GM12878 (cell line): ENCODE measurements around the gene NKX2-2. TPM values are rescaled to one million over a fixed set of nuclear protein-coding genes. Genes with fewer than 3 reads are reported as not detected.

ENCODE experiments used
- ATAC-seq: fragments of 200-7000 bp; cut with Tn5 transposase; 3 replicates; pipeline ENCODE4 v1.9.1; 2020; ENCODE audit warnings: mild to moderate bottlenecking, moderate library complexity
- BruUV-seq: library from RNA; stranded (reverse); fragments of 400-500 nt; replicated peaks from 2 replicates; lab custom pipeline; 2021; lab: Mats Ljungman, UMichigan
- CTCF ChIA-PET: fragments of 300-600 bp; sonication (Branson Sonifier 250); formaldehyde crosslinking; extraction: SDS; loops from one replicate; lab custom pipeline; 2021; ENCODE audit warnings: inconsistent platforms; lab: Yijun Ruan, JAX
- POLR2A ChIA-PET: fragments of 350-600 bp; formaldehyde crosslinking; extraction: SDS; loops from one replicate; lab custom pipeline; 2021; ENCODE audit warnings: inconsistent platforms; lab: Charles Lee
- RAD21 ChIA-PET: fragments of 300-600 bp; sonication (Branson Sonifier 250); formaldehyde crosslinking; loops from one replicate; lab custom pipeline; 2023; ENCODE audit warnings: antibody characterized with exemption; ENCODE audit not compliant: unreplicated experiment; lab: Charles Lee
- SMC1A ChIA-PET: fragments of 300-600 bp; sonication (Branson Sonifier 250); formaldehyde crosslinking; loops from one replicate; lab custom pipeline; 2023; ENCODE audit not compliant: unreplicated experiment, uncharacterized antibody; lab: Charles Lee
- DNase-seq: peaks from one replicate; pipeline ENCODE4 v3.0.0-alpha.2; 2011; ENCODE audit warnings: low read depth, low spot score
- FAIRE-seq: peaks from 3 replicates; lab custom pipeline; 2011; peaks lifted over from hg19 to GRCh38; lab: Jason Lieb, UNC
- H2AFZ ChIP-seq: 2 replicates; pipeline ENCODE4 v1.6.0; 2011; ENCODE audit warnings: low read depth, low read length, control low read depth; ENCODE audit not compliant: control insufficient read depth
- H3K27ac ChIP-seq: 2 replicates; pipeline ENCODE4 v1.5.1; 2011; ENCODE audit warnings: control low read depth; ENCODE audit not compliant: control insufficient read depth, insufficient read depth
- H3K27me3 ChIP-seq, 2 experiments: replicated peaks in 1 of 2; 2 replicates each; pipeline versions ENCODE4 v1.6.0 to v1.6.1; 2011; ENCODE audit warnings: low read length in 1 of 2; ENCODE audit not compliant: control insufficient read depth in 2 of 2, insufficient read depth in 2 of 2
- H3K36me3 ChIP-seq, 2 experiments: 2 replicates each; pipeline ENCODE4 v1.5.1; 2011; ENCODE audit warnings: low read length in 1 of 2; ENCODE audit not compliant: control insufficient read depth in 2 of 2, insufficient read depth in 2 of 2
- H3K4me1 ChIP-seq: 2 replicates; pipeline ENCODE4 v1.6.1; 2011; ENCODE audit warnings: mild to moderate bottlenecking, low read length, moderate library complexity, mixed read lengths; ENCODE audit not compliant: control insufficient read depth, insufficient read depth
- H3K4me2 ChIP-seq: 2 replicates; pipeline ENCODE4 v1.6.0; 2011; ENCODE audit warnings: control low read depth; ENCODE audit not compliant: control insufficient read depth, insufficient read depth
- H3K4me3 ChIP-seq: fragments of 200-600 bp; sonication (generic); 2 replicates; pipeline ENCODE4 v1.5.1; 2016
- H3K79me2 ChIP-seq: 2 replicates; pipeline ENCODE4 v1.6.0; 2011; ENCODE audit warnings: low read length; ENCODE audit not compliant: control insufficient read depth, insufficient read depth
- H3K9ac ChIP-seq: 2 replicates; pipeline ENCODE4 v1.8.0; 2011; ENCODE audit warnings: low read length, control low read depth, mixed read lengths; ENCODE audit not compliant: control insufficient read depth, insufficient read depth
- H3K9me3 ChIP-seq: replicated peaks from 3 replicates; pipeline ENCODE4 v1.5.1; 2011; ENCODE audit warnings: mild to moderate bottlenecking, low read length; ENCODE audit not compliant: control insufficient read depth, insufficient read depth
- H4K20me1 ChIP-seq: 2 replicates; pipeline ENCODE4 v1.6.0; 2011; ENCODE audit not compliant: control insufficient read depth, insufficient read depth
- BRCA1 ChIP-seq: IDR thresholded peaks from 2 replicates; pipeline ENCODE4 v1.6.1; 2011; ENCODE audit warnings: low read depth, low read length, improper control_type of control experiment
- CREB1 ChIP-seq: IDR thresholded peaks from 2 replicates; pipeline ENCODE4 v1.6.1; 2012; ENCODE audit warnings: low read depth, mild to moderate bottlenecking, inconsistent platforms
- GABPA ChIP-seq: IDR thresholded peaks from 2 replicates; pipeline ENCODE4 v1.6.1; 2014; ENCODE audit warnings: antibody characterized with exemption, low read depth, mild to moderate bottlenecking, inconsistent platforms
- HCFC1 ChIP-seq: fragments of 150-350 bp; IDR thresholded peaks from 2 replicates; pipeline ENCODE4 v1.6.1; 2014; ENCODE audit warnings: low read length
- IKZF2 ChIP-seq, 2 experiments: fragments of 450-650 bp; IDR thresholded peaks; 2 replicates each; pipeline ENCODE4 v1.6.1; 2017; ENCODE audit warnings: mild to moderate bottlenecking in 2 of 2, moderate library complexity in 2 of 2
- KLF5 ChIP-seq: fragments of 450-650 bp; IDR thresholded peaks from 2 replicates; pipeline ENCODE4 v1.6.1; 2014; ENCODE audit warnings: mild to moderate bottlenecking; ENCODE audit not compliant: partially characterized antibody
- NRF1 ChIP-seq: conservative IDR thresholded peaks from 2 replicates; pipeline ENCODE4 v1.6.1; 2011; ENCODE audit warnings: mild to moderate bottlenecking, low read depth, low read length, improper control_type of control experiment
- PBX3 ChIP-seq: IDR thresholded peaks from 2 replicates; pipeline ENCODE4 v1.6.1; 2011; ENCODE audit warnings: mild to moderate bottlenecking, low read depth, low read length, moderate library complexity; ENCODE audit not compliant: insufficient replicate concordance
- RAD21 ChIP-seq: IDR thresholded peaks from 2 replicates; pipeline ENCODE4 v1.6.1; 2011; ENCODE audit warnings: mild to moderate bottlenecking, low read depth, low read length, moderate library complexity; ENCODE audit not compliant: insufficient read depth
- RFX5 ChIP-seq: IDR thresholded peaks from 2 replicates; pipeline ENCODE4 v1.6.1; 2011; ENCODE audit warnings: low read depth, low read length, improper control_type of control experiment
- SKIL ChIP-seq: fragments of 450-650 bp; IDR thresholded peaks from 2 replicates; pipeline ENCODE4 v1.6.1; 2017; ENCODE audit warnings: mild to moderate bottlenecking, low read depth, inconsistent platforms; ENCODE audit not compliant: poor library complexity, severe bottlenecking
- SP1 ChIP-seq: IDR thresholded peaks from one replicate; pipeline ENCODE4 v1.6.1; 2011; ENCODE audit warnings: low read depth, low read length
- SREBF1 ChIP-seq: IDR thresholded peaks from 2 replicates; pipeline ENCODE4 v1.6.1; 2012; ENCODE audit warnings: mild to moderate bottlenecking, low read length
- WGBS: methylation state at CpG from one replicate; pipeline ENCODE4 v1.1.6; 2016; ENCODE audit warnings: low lambda C conversion rate; ENCODE audit not compliant: insufficient replicate concordance, insufficient coverage; ENCODE audit errors: missing lambda C conversion rate; 5-methylcytosine and 5-hydroxymethylcytosine counted together
- in situ Hi-C: fragments of 300-500 bp; cut with MboI; formaldehyde crosslinking; loops from 9 replicates; pipeline ENCODE4 v1.14.3; 2018; ENCODE audit warnings: mixed read lengths
- intact Hi-C: fragments of 100-400 bp; cut with micrococcal nuclease; formaldehyde crosslinking; loops from one replicate; pipeline ENCODE4 v1.14.2; 2022; ENCODE audit not compliant: unreplicated experiment
- polyA plus RNA-seq, 11 experiments: library from polyadenylated mRNA; depleted of rRNA in 4 of 11; unstranded in 6 of 11; stranded (reverse) in 5 of 11; fragments of >200 nt; fragmentation: Nextera tagmentation in 4 of 11; fragmentation: Illumina TruSeq in 1 of 11; extraction: Ambion mirVana in 4 of 11; extraction: Trizol in 1 of 11; gene quantifications; 1 replicate in 1 of 11; 2 replicates in 10 of 11; pipeline versions ENCODE4 v1.2.1 to v1.2.3, GENCODE V29; 2011 to 2016; ENCODE audit warnings: inconsistent platforms in 2 of 11, missing spikeins in 2 of 11, low read depth in 1 of 11
- total RNA-seq, 4 experiments: library from RNA; depleted of rRNA in 3 of 4; stranded (reverse); fragments of >200 nt in 3 of 4; fragmentation: Illumina TruSeq in 1 of 4; extraction: Trizol in 1 of 4; gene quantifications; 2 replicates each; pipeline versions ENCODE4 v1.2.1 to v1.2.3, GENCODE V29; 2013 to 2021
- TF ChIP-seq, protein P1 (sequence below): fragments of 450-650 bp; IDR thresholded peaks from 2 replicates; pipeline ENCODE4 v1.6.1; 2017; ENCODE audit warnings: mild to moderate bottlenecking, moderate library complexity
- TF ChIP-seq, protein P2 (sequence below): fragments of 450-650 bp; IDR thresholded peaks from 2 replicates; pipeline ENCODE4 v1.6.1; 2014; ENCODE audit warnings: mild to moderate bottlenecking

Gene NKX2-2
- total and polyA plus RNA-seq, 10 of the 15 experiments (the other 5 are each of a cell fraction or from before 2014, with no cell fraction given): not detected

DNA sequence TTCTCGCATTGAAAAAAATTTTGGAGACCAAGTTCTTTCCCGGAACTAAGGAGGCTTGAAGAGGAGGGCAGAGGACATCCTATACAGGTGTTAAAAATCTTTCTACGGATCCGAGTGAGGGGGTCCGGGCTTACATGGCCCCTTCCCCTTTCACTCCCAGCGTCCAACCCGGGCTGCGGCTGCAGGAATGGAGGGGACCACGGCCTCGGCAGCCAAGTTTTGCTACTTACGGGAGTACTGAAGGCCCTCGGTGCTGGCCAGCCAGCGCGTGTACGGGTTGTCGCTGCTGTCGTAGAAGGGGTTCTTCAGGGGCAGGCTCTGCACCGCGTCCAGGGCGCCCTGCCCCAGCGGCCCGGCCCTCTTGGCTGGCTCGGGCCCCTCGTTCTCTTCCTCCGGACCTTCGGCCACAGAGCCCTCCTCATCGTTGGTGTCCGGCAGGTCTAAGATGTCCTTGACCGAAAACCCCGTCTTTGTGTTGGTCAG lies 642 bp downstream of the NKX2-2 start (continued):
- no peak for TF ChIP-seq PBX3
- no peak for TF ChIP-seq SREBF1
- TF ChIP-seq GABPA: no peak
- TF ChIP-seq, all 136 proteins: peak for 0

DNA sequence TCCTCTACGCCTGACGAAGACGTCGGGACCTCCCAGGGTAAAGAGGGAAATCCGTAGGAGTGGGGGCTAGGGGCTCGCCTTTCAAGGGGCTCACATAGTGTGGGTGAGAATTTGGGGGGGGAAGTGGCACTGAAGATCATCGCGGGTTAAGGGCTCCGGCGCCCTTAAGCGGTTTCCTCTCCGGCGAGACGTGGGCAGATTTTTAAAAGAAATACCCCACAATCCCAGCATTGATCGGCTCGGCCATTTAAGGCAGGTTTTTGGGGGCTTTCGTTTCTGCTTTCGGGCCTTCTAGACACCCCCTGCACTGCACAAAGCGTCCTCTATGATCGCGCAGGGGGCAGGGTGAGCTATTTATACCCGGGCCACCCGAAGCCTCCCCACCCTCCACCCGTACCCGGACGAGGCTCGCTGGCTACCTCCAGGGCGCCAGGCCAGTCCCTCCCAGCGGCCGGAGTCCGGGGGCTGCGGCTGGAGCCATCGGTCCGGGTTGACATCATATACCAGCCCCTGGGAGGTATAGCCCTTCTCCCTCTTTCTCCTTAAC lies 1.2 kb downstream of the NKX2-2 start:
- peaks cover 20 to 35% of the 10 kb centered on the region in 2 experiments for H3K27me3 ChIP-seq
- H2AFZ ChIP-seq: no peak overlapping the region
- no peaks in the 10 kb centered on the region for H3K4me1 ChIP-seq
- no peaks in the 10 kb centered on the region for H3K36me3 ChIP-seq
- WGBS: 13% methylated on average over 34 of the region's 34 CpGs
- ChIA-PET SMC1A (no interaction called here), RAD21 (no interaction called here), CTCF (no interaction called here), POLR2A (no interaction called here)
- no peak overlapping the region for H3K27ac ChIP-seq
- FAIRE-seq (no peak), DNase-seq (no peak), ATAC-seq (no peak; the same call in 1 of the 3 replicates)
- intact Hi-C loops: no loop called here
- H4K20me1 ChIP-seq: no peaks in the 10 kb centered on the region
- H3K4me3 ChIP-seq: no peak overlapping the region
- H3K9ac ChIP-seq: no peak overlapping the region
- H3K79me2 ChIP-seq: no peaks in the 10 kb centered on the region
- 0 out of 2 replicates have a peak overlapping the region, but pooled peaks have one; percentile 33 for H3K4me2 ChIP-seq
- in situ Hi-C loops: no loop called here
- BruUV-seq: no TSS peak
- H3K9me3 ChIP-seq: no peaks in the 10 kb centered on the region
- TF ChIP-seq KLF5 (no peak), SKIL (no peak), SP1 (no peak), BRCA1 (no peak), CREB1 (no peak), RAD21 (no peak), HCFC1 (no peak), IKZF2 (IDR thresholded peaks at IDR 0.05) (no peak), NRF1 (no peak), RFX5 (no peak)
- TF ChIP-seq, protein P1, sequence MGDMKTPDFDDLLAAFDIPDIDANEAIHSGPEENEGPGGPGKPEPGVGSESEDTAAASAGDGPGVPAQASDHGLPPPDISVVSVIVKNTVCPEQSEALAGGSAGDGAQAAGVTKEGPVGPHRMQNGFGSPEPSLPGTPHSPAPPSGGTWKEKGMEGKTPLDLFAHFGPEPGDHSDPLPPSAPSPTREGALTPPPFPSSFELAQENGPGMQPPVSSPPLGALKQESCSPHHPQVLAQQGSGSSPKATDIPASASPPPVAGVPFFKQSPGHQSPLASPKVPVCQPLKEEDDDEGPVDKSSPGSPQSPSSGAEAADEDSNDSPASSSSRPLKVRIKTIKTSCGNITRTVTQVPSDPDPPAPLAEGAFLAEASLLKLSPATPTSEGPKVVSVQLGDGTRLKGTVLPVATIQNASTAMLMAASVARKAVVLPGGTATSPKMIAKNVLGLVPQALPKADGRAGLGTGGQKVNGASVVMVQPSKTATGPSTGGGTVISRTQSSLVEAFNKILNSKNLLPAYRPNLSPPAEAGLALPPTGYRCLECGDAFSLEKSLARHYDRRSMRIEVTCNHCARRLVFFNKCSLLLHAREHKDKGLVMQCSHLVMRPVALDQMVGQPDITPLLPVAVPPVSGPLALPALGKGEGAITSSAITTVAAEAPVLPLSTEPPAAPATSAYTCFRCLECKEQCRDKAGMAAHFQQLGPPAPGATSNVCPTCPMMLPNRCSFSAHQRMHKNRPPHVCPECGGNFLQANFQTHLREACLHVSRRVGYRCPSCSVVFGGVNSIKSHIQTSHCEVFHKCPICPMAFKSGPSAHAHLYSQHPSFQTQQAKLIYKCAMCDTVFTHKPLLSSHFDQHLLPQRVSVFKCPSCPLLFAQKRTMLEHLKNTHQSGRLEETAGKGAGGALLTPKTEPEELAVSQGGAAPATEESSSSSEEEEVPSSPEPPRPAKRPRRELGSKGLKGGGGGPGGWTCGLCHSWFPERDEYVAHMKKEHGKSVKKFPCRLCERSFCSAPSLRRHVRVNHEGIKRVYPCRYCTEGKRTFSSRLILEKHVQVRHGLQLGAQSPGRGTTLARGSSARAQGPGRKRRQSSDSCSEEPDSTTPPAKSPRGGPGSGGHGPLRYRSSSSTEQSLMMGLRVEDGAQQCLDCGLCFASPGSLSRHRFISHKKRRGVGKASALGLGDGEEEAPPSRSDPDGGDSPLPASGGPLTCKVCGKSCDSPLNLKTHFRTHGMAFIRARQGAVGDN: no peak
- TF ChIP-seq, protein P2, sequence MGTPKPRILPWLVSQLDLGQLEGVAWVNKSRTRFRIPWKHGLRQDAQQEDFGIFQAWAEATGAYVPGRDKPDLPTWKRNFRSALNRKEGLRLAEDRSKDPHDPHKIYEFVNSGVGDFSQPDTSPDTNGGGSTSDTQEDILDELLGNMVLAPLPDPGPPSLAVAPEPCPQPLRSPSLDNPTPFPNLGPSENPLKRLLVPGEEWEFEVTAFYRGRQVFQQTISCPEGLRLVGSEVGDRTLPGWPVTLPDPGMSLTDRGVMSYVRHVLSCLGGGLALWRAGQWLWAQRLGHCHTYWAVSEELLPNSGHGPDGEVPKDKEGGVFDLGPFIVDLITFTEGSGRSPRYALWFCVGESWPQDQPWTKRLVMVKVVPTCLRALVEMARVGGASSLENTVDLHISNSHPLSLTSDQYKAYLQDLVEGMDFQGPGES: no peak
